ENCODE measurements around the gene SLC6A9. TPM values are rescaled to one million over a fixed set of nuclear protein-coding genes. Genes with fewer than 3 reads are reported as not detected.

SLC6A9 gene
- total RNA-seq, 1 donor from 2014 or later, result 4.7 TPM

- no peak for DNase-seq (ENCODE audit: low spot score in 2 of 2)
- Histone ChIP-seq H3K4me3 (no peak overlapping the region), H3K27me3 (no peaks in the 10 kb centered on the region), H3K27ac (peak overlapping the region; percentile 75 to 93), H3K9me3 (no peaks in the 10 kb centered on the region), H3K36me3 (no peaks in the 10 kb centered on the region), H3K4me1 (peaks cover 17 to 32% of the 10 kb centered on the region in 2 donors)
- intact Hi-C loops (cut with DNase I), result loop anchor here (10.0 kb wide), 1 partner anchor 497 kb away; the partner anchor contains the start of gene PTPRF
- TF ChIP-seq, protein P1, sequence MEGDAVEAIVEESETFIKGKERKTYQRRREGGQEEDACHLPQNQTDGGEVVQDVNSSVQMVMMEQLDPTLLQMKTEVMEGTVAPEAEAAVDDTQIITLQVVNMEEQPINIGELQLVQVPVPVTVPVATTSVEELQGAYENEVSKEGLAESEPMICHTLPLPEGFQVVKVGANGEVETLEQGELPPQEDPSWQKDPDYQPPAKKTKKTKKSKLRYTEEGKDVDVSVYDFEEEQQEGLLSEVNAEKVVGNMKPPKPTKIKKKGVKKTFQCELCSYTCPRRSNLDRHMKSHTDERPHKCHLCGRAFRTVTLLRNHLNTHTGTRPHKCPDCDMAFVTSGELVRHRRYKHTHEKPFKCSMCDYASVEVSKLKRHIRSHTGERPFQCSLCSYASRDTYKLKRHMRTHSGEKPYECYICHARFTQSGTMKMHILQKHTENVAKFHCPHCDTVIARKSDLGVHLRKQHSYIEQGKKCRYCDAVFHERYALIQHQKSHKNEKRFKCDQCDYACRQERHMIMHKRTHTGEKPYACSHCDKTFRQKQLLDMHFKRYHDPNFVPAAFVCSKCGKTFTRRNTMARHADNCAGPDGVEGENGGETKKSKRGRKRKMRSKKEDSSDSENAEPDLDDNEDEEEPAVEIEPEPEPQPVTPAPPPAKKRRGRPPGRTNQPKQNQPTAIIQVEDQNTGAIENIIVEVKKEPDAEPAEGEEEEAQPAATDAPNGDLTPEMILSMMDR (IDR thresholded peaks at IDR 0.05), result no peak
These were observed 1.0 kb upstream of the SLC6A9 start for GRCh38 chr1:44032170-44032790.

GRCh38 chr1:44030605-44031251 is 534 bp downstream of the SLC6A9 start:
- Histone ChIP-seq H3K4me1 (peaks cover 6 to 19% of the 10 kb centered on the region in 2 donors), H3K27ac (peak overlapping the region; percentile 75 to 93), H3K36me3 (no peaks in the 10 kb centered on the region), H3K9me3 (no peaks in the 10 kb centered on the region), H3K4me3 (peak overlapping the region; percentile 75 to 76), H3K27me3 (no peaks in the 10 kb centered on the region)
- intact Hi-C loops (cut with DNase I), result loop anchor here (1.0 to 10.0 kb wide), 6 partner anchors 16 to 496 kb away; partner anchors contain the start of genes ATP6V0B, CCDC24, IPO13 and PTPRF
- no peak for DNase-seq (ENCODE audit: low spot score in 2 of 2)
- TF ChIP-seq, protein P1 (IDR thresholded peaks at IDR 0.05), result peak in 1 of 3 experiments; percentile 32

DNA sequence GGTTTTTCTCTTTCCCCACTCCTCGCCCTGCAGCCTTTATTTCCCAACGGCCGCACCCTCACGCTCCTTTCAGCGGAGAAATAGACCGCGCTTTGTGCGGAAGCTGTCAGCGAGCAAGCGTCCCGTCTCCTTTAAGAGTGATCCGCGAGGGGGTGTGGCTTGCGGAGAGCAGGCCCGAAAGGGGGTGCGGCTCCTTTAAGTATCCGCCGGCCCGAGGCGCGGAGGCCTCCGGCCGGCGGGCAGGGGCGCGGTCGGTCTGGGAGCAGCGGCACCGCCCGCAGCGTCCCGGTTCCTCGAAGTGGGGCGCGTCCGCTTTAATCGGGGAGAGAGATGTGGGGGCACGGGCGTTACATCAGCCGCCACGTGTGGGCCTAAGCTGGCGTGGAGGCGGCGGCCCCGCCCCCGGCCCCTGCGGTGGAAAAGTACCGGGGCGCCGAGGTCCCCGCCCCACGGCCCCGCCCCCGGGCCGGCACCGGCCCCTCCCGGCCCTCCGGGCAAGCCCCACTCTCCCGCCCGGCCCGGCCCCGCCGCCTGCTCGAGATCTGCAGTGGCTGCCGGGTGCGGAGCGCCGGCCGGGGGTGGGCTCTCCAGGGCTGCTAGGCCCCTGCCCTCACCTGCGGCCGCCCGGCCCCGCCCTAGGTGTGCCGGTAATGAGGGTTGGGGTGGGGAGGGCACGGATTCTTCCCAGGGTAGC is 1.2 kb downstream of the SLC6A9 start:
- Histone ChIP-seq H3K4me1 (peaks cover 0 to 12% of the 10 kb centered on the region in 2 donors), H3K36me3 (no peaks in the 10 kb centered on the region), H3K27me3 (no peaks in the 10 kb centered on the region), H3K4me3 (peak overlapping the region; percentile 75 to 76), H3K27ac (peak overlapping the region; percentile 75 to 93), H3K9me3 (no peaks in the 10 kb centered on the region)
- intact Hi-C loops (cut with DNase I), result loop anchor here (1.0 to 10.0 kb wide), 5 partner anchors 15 to 495 kb away; partner anchors contain the start of genes ATP6V0B, CCDC24, IPO13 and PTPRF
- TF ChIP-seq, protein P1 (IDR thresholded peaks at IDR 0.05), result no peak
- peak; percentile 43 to 95 for DNase-seq (ENCODE audit: low spot score in 2 of 2)

GRCh38 chr1:44029260-44029910 is 1.9 kb downstream of the SLC6A9 start:
- Histone ChIP-seq H3K36me3 (no peaks in the 10 kb centered on the region), H3K4me1 (peaks cover 0 to 10% of the 10 kb centered on the region in 2 donors), H3K27me3 (no peaks in the 10 kb centered on the region), H3K27ac (peak overlapping the region; percentile 75 to 93), H3K9me3 (no peaks in the 10 kb centered on the region), H3K4me3 (peak overlapping the region; percentile 75 to 76)
- no peak for DNase-seq (ENCODE audit: low spot score in 2 of 2)
- TF ChIP-seq, protein P1 (IDR thresholded peaks at IDR 0.05), result no peak
- intact Hi-C loops (cut with DNase I), result no loop called here

GRCh38 chr1:44027320-44027719 is 3.9 kb downstream of the SLC6A9 start:
- intact Hi-C loops (cut with DNase I), result no loop called here
- Histone ChIP-seq H3K4me3 (no peak overlapping the region), H3K36me3 (no peaks in the 10 kb centered on the region), H3K27ac (no peak overlapping the region), H3K4me1 (peaks cover 0 to 10% of the 10 kb centered on the region in 2 donors), H3K27me3 (no peaks in the 10 kb centered on the region), H3K9me3 (no peaks in the 10 kb centered on the region)
- TF ChIP-seq, protein P1 (IDR thresholded peaks at IDR 0.05), result no peak
- DNase-seq (ENCODE audit: low spot score in 2 of 2), result no peak
